DMS 273 treated with DMSO at 0.1 percent for 48 hours (cell line): Measurements from ENCODE around the gene ZNF618.

ENCODE experiments used
- DNase-seq: peaks from one replicate; lab custom pipeline; 2025; lab: John Stamatoyannopoulos, UW

The ZNF618 gene

GRCh38 chr9:113957351-113957750, 81.2 kb downstream of the ZNF618 start:
- no peak for DNase-seq

DNA sequence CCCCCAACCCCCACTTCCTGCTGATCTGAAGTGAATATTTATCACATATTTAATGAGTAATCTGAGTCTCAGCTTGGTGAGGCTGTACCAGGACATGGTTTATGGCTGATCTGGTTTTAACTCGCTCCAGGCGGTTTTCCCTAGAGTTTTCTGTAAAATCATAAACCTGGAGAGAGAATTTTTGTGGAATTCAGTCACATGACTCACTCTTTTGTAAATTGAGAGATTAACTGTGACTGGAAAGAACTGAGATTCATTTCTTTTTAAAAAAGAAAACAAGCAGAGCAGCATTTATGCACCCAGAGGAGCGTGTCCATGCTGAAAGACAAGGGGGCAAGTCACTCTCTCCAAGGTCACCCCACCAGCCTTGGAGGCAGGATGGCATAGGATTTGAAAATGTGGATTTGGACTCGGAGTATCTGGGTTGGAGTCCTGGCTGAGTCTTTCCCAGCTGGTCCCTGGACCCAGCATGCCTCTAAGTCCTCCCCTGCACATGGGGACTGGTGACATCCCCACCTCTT, 81.8 kb downstream of the ZNF618 start:
- DNase-seq, result no peak

GRCh38 chr9:113958556-113958955, 82.4 kb downstream of the ZNF618 start:
- no peak for DNase-seq

DNA sequence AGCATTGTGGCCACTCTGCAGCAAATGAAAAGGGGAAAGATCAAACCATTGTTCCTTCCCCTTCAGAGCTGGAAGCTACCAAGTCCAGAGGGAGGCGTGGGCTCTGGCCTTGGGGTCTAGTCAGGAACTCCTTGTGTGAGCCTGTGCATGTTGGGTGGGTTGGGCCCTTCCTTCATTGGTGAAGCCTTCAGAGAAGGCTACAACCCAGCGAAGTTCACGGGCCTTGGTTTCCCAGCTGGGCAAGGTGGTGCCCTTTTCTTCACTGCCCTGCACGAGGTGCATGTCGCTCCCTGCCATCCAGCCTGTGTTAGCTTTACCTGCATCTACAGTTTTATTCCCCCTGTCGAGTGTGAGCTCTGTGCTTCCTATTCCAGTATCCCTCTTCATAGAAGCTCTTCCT, 84.7 kb downstream of the ZNF618 start:
- DNase-seq, result no peak

- DNase-seq, result no peak
These were observed 86.3 kb downstream of the ZNF618 start for GRCh38 chr9:113962396-113962795.

DNA sequence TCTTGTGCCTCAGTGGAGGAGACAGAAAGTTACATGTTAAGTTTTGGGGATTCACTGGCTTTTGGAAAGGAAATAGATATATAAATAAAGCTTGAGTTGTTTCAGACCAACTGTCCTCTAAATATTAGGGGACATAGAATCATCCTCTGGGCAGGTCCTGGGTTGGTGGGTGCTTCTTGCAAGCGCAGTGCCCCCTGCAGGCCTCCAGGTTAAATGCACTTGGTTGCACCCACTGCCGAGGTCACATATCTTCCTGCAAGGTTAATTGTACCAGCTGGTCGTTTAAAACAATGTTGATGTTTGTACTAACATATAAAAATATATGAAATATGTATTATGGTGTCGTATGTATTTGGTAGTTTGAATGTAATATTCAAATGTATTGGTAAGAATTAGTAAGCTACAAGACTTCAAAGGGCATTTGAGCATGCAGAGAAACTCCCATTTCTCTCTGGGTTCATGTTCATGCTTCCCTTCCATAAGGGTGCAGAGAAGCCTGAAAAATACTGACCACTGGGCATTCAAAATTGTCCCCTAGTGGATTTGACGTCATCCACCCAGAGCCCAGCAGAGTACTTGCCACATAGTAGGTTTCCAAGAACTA, 87.0 kb downstream of the ZNF618 start:
- DNase-seq, result no peak

- no peak for DNase-seq
These were observed 87.8 kb downstream of the ZNF618 start for GRCh38 chr9:113963696-113964494.

DNA sequence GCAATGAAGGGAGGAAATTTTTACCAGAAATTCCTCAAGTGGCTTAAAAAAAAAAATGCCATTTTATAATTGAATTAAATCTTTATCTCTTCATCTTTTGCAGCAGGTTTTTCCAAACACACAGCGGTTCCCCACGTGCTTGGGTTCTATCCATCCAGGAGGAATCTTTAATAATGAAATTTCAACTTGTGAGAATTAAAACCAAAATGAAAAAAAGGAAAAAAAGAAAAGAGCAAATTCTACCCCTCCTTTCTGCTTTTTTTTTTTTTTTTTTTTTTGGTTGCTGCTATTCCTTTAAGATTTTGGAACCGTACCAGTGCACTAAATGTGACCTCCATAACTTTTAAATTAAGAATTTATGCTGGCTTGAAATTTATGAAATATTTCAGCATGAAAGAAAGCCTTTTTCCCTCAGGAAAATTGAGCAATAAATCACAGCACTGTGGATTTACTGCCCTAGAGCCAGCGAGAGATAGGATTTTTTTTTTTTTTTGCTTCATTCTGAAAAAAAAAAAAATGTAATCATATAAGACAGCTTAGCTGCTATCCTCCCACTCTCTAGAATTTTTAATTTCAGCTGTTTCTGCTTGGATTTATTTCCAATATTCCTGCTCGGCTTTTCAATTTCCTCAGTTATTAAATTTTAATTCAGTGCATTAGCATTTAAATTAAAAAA, 88.5 kb downstream of the ZNF618 start:
- no peak for DNase-seq

- DNase-seq, result no peak
These were observed 90.3 kb downstream of the ZNF618 start for GRCh38 chr9:113966394-113966793.

DNA sequence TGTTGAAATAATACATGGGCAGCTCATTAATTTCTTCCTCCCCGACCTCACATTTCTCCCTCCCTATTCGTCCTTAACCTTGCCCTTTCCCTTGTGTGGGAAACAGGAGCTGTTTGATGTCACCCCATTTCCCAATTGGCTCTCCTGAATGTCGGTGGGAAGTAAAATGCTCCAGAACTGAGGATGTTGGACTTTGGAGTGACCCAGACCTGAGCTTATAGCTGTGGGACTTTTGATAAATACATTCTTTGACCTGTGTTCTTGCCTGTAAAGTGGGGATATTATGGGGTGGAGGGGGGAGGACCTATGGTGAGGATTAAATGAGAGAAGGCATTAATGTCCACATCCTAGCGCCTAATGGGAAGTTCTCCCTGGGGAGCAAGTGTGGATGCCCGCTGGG, 91.3 kb downstream of the ZNF618 start:
- no peak for DNase-seq

GRCh38 chr9:113969343-113969742, 93.2 kb downstream of the ZNF618 start:
- DNase-seq, result no peak

DNA sequence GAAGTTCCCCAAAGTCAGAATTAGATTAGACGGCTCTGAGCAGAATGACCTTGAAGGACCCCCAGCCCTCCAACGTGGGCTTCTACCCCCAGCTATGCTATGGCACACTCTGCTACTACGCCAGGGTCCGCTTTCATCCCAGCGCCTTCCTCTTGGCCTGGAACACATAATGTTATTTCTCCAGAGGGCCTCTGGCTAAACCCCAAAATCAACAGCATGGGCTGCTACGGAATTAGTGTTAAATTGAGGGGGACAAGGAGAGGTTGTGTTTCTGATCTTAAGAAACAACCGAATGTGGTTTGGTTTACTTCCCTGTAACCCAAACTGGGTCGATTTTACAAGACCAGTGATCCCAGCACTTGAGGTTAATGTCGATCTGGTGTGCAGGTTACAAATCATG, 97.1 kb downstream of the ZNF618 start:
- no peak for DNase-seq

DNA sequence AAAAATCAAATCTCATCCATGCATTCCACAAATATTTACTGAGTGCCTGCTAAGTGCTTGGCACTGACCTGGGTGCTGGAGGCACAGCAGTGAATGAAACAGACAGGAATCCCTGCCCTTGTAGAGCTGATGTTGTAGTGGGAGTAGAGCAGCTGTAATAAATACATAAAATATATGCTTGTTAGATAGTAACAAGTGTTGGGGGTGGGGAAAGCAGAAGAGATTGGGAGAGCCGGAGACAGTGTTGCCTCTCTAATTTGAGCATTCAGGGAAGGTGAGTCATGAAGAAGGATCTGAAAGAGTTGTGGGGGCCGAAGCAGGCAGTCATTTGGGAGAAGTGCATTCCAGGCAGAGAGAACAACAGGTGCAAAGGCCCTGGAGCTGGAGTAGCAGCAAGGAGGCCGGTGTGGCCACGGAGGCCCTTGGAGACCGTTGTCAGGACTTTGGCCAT, 97.9 kb downstream of the ZNF618 start:
- no peak for DNase-seq

- DNase-seq, result no peak
These were observed 100.8 kb downstream of the ZNF618 start for GRCh38 chr9:113976915-113977314.

DNA sequence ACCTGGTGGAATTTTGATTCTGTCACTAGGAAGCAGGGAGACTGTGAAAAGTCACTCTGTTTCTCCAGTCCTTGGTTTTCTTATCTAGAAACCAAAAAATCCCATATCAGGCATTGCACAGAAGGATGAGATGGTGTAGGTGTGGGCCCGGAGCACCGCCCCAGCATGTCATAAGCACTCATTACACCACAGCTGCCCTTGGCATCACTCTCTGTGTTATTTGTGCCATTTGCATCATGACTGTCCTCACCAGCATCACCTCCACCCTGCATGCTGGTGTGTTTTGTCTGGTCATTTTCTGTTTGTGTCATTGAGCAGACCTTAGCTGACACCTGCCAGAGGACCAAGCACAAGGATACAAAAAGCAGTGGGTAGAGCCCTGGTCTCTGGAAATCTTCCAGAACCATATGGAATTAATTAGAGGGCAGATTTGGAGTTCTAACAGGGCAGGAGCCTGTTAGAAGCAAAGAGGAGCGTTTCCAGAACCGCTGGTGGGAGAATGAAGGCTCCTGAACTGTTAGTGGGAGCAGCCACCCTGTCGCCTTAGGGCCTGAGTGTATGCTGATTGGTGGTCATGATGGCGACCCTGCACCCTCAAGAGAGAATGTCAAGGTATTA, 102.7 kb downstream of the ZNF618 start:
- no peak for DNase-seq

DNA sequence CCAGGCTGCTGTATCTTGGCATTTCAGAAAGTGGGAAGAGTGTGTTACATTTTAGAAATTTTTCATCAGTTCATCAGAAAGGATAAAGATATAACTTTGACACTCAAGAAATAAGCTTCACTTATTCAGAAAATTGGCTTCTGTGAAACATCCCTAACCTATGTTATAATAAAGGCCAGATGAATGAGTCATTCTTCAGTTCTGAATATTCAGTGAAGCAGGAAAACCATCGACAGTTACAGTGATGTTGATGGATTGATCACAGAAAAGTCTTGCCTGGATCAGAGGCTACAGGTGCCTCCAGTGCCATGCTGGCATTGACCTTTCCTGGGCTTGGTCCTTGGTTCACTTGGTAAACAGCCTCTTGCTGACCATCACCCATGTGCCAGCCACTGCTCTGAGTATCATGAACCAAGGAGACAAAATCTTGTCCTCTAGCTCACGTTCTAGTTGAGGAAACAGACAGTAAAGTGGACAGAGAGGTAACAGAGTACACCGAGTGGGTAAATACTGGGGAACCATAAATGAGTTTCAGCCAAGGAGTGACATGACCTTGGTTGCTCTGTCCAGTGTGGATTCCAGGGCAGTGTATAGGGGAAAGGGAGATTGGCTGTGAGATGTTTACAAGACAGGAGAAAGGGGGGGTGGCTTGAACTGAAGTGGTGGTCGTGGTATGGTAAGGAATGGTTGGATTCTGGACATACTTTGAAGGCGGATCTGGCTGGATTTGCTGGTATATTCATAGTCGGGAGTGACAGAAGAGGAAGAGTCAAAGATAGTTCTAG, 103.4 kb downstream of the ZNF618 start:
- no peak for DNase-seq

DNA sequence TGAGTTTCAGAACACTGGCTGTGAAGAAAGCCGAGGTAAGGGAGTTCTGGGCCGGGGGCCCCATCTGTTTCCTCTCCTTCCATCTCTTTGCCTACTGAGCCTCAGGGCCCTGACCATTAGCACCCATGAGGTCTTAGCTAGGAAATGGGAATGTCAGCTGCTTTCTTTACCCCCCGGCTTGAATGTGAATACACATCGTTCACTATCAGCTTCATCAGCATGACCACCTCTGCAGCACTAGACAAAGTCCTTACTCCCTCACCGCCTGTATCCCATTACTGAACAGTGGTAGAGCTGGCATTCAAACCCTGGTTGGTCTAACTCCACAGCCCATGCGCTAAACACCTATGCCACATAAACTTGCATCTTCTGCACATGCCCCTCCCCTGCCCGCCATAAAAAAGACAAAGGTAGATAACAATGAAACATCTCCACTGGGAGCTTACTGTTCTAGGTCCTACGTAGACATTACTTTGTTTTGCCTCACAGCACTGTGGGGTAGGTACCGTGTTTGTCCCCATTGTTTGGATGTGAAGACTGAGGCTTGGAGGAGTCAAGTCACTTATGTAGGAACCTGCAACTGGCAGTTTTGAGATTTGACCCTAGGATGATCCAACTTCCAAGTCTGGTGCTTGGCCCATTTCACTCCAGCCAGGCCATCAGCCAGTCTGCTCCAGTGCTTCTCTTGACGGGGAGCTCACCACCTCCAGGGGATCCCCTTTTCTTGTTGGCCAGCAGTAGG, 108.7 kb downstream of the ZNF618 start:
- no peak for DNase-seq

DNA sequence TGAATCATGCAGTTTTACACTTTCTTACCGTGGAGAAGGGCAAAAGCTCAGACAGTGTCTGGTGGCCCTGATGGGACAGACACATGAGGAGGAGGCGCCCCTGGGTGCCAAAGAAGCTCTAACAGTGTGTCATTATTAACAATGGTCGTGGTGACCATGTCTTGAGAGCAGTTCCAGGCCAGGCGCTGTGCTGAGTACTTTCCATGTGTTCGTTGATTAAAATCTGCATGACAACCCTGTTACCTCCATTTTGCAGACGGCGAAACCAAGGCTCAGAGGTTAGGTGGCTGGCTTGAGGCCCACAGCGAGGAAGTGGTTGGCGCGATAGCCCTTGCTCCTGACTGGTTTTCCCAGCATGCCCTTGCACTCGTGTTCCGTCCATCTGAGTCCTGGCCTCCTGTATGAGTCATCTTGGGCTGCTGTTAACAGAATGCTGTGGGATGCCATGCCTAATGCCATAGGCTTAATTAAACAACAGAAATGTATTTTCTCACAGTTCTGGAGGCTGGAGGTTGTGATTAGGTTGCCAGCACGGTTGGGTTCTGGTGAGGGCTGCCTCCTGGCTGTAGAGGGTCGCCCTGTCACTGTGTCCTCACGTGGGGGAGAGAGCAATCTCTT, 110.0 kb downstream of the ZNF618 start:
- DNase-seq, result no peak

DNA sequence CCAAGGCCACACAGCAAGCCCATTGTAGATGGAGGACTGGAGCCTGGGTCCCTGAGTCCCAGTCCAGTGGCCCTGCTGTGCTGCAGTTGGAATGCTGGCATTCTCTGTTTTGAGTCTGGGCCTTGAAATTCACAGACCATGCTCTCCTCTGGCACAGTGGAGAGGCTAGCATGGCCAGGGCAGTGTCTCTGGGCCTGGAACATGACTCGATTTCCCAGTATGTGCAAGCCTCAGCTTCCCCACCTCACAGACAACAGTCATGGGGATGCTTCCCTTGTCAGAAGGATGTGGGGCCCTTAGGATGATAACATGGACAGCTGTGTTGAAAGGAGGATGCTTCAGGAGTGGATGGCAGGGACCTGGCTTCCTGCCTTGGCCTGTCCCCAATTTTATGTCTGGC, 110.8 kb downstream of the ZNF618 start:
- DNase-seq, result no peak

DNA sequence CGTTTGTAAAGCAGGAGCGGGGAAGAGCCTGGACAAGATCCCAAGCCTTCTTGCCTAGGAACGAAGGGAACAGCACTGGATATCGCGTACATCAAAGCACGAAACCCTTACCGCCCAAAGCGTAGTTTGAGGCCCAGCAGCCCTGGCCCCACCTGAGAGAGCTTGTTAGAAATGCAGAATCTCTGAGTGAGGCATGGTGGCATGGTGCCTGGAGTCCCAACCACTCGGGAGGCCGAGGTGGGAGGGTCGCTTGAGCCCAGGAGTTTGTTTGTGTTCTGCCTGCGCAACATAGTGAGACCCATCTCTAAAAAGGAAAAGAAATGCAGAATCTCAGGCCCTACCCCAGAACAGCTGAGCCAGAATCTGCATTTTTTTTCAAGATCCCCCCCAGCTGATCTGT, 111.4 kb downstream of the ZNF618 start:
- DNase-seq, result no peak
